Liver (tissue), 9 donors: ENCODE measurements around the gene TNFSF13. TPM values are rescaled to one million over a fixed set of nuclear protein-coding genes. Genes with fewer than 3 reads are reported as not detected.
A peak's percentile ranks its signal among the peaks of the same experiment; 100 is the strongest.

ENCODE experiments used
- DNase-seq: peaks from one replicate; pipeline ENCODE4 v3.0.0-alpha.2; 2017; ENCODE audit warnings: low spot score
- H3K27ac ChIP-seq, 2 donors: one replicate each; pipeline ENCODE4 v1.7.0; 2013; ENCODE audit warnings: inconsistent platforms in 2 of 2, low read length in 2 of 2, control low read depth in 1 of 2, low read depth in 1 of 2, mild to moderate bottlenecking in 1 of 2
- H3K27me3 ChIP-seq, 4 donors: one replicate each; pipeline versions ENCODE4 v1.6.1 to v1.7.0; 2013; ENCODE audit warnings: low read length in 3 of 4, inconsistent platforms in 1 of 4, mild to moderate bottlenecking in 1 of 4, moderate library complexity in 1 of 4; ENCODE audit not compliant: control insufficient read depth in 4 of 4, insufficient read depth in 4 of 4
- H3K36me3 ChIP-seq, 4 donors: one replicate each; pipeline versions ENCODE4 v1.6.1 to v1.7.0; 2013; ENCODE audit warnings: low read length in 3 of 4, mild to moderate bottlenecking in 3 of 4, low read depth in 1 of 4, moderate library complexity in 1 of 4; ENCODE audit not compliant: control insufficient read depth in 4 of 4, insufficient read depth in 3 of 4
- H3K4me1 ChIP-seq, 4 donors: one replicate each; pipeline versions ENCODE4 v1.6.1 to v1.7.0; 2013; ENCODE audit warnings: low read length in 3 of 4, mild to moderate bottlenecking in 3 of 4, moderate library complexity in 1 of 4; ENCODE audit not compliant: control insufficient read depth in 4 of 4, insufficient read depth in 4 of 4
- H3K4me3 ChIP-seq, 3 donors: one replicate each; pipeline versions ENCODE4 v1.6.1 to v1.7.0; 2013; ENCODE audit warnings: low read length in 3 of 3, control low read depth in 1 of 3, low read depth in 1 of 3, mild to moderate bottlenecking in 1 of 3
- H3K9ac ChIP-seq, 2 donors: one replicate each; pipeline ENCODE4 v1.7.0; 2013; ENCODE audit warnings: low read length in 2 of 2, mild to moderate bottlenecking in 2 of 2, moderate library complexity in 2 of 2, control low read depth in 1 of 2, low read depth in 1 of 2
- H3K9me3 ChIP-seq, 4 donors: one replicate each; pipeline versions ENCODE4 v1.6.1 to v1.7.0; 2013; ENCODE audit warnings: low read length in 3 of 4; ENCODE audit not compliant: control insufficient read depth in 4 of 4
- CTCF ChIP-seq: fragments of 150-350 bp; IDR thresholded peaks from 2 replicates; pipeline ENCODE4 v1.5.1; 2017; ENCODE audit warnings: improper control_type of control experiment, low read depth, low read length; ENCODE audit not compliant: missing input control
- EGR1 ChIP-seq, 2 donors: IDR thresholded peaks; 2 replicates each; pipeline ENCODE4 v1.6.1; 2016 to 2018; ENCODE audit warnings: antibody characterized with exemption in 2 of 2, low read depth in 2 of 2
- FOXA1 ChIP-seq: IDR thresholded peaks from 2 replicates; pipeline ENCODE4 v1.6.1; 2016; ENCODE audit warnings: antibody characterized with exemption
- FOXA2 ChIP-seq: IDR thresholded peaks from 2 replicates; pipeline ENCODE4 v1.6.1; 2016; ENCODE audit warnings: antibody characterized with exemption
- GABPA ChIP-seq, 2 donors: IDR thresholded peaks in 1 of 2; conservative IDR thresholded peaks in 1 of 2; 2 replicates each; pipeline ENCODE4 v1.6.1; 2016; ENCODE audit warnings: antibody characterized with exemption in 2 of 2, mild to moderate bottlenecking in 1 of 2, moderate library complexity in 1 of 2
- HNF4G ChIP-seq: IDR thresholded peaks from 2 replicates; pipeline ENCODE4 v1.6.1; 2016; ENCODE audit warnings: antibody characterized with exemption
- JUND ChIP-seq, 2 donors: IDR thresholded peaks; 2 replicates each; pipeline ENCODE4 v1.6.1; 2016; ENCODE audit warnings: antibody characterized with exemption in 2 of 2
- MAX ChIP-seq: IDR thresholded peaks from 2 replicates; pipeline ENCODE4 v1.6.1; 2016; ENCODE audit warnings: antibody characterized with exemption
- NR2F2 ChIP-seq: IDR thresholded peaks from 2 replicates; pipeline ENCODE4 v1.6.1; 2016; ENCODE audit warnings: antibody characterized with exemption
- RAD21 ChIP-seq, 2 donors: IDR thresholded peaks; 2 replicates each; pipeline ENCODE4 v1.6.1; 2016; ENCODE audit warnings: antibody characterized with exemption in 2 of 2, mild to moderate bottlenecking in 2 of 2
- RXRA ChIP-seq, 2 donors: IDR thresholded peaks; 2 replicates each; pipeline ENCODE4 v1.6.1; 2017 to 2018; ENCODE audit warnings: antibody characterized with exemption in 2 of 2, mild to moderate bottlenecking in 1 of 2
- SP1 ChIP-seq: IDR thresholded peaks from 2 replicates; pipeline ENCODE4 v1.6.1; 2018; ENCODE audit warnings: antibody characterized with exemption, mild to moderate bottlenecking
- TAF1 ChIP-seq: conservative IDR thresholded peaks from 2 replicates; pipeline ENCODE4 v1.6.1; 2016; ENCODE audit warnings: antibody characterized with exemption, mild to moderate bottlenecking
- YY1 ChIP-seq: IDR thresholded peaks from 2 replicates; pipeline ENCODE4 v1.6.1; 2016; ENCODE audit warnings: antibody characterized with exemption, mild to moderate bottlenecking
- ZBTB33 ChIP-seq: IDR thresholded peaks from 2 replicates; pipeline ENCODE4 v1.6.1; 2016; ENCODE audit warnings: antibody characterized with exemption
- WGBS: extraction: QIAGEN DNeasy Blood & Tissue Kit; methylation state at CpG from one replicate; pipeline ENCODE4 v1.1.7; 2013; 5-methylcytosine and 5-hydroxymethylcytosine counted together
- polyA plus RNA-seq, 2 donors: library from polyadenylated mRNA; stranded (reverse) in 1 of 2; unstranded in 1 of 2; fragments of 200-250 nt in 1 of 2; fragments of >200 nt in 1 of 2; fragmentation: Nextera tagmentation in 1 of 2; extraction: Ambion mirVana in 1 of 2; gene quantifications; one replicate each; pipeline versions ENCODE4 v1.2.1 to v1.2.3, GENCODE V29; 2013 to 2015
- total RNA-seq, 2 donors: library from RNA; depleted of rRNA; stranded (reverse); fragments of >200 nt; gene quantifications; one replicate each; pipeline ENCODE4 v1.2.3, GENCODE V29; 2014
- TF ChIP-seq, protein P1 (sequence below): IDR thresholded peaks from 2 replicates; pipeline ENCODE4 v1.6.1; 2016; ENCODE audit warnings: antibody characterized with exemption, mild to moderate bottlenecking
- TF ChIP-seq, protein P2 (sequence below): IDR thresholded peaks from 2 replicates; pipeline ENCODE4 v1.6.1; 2016; ENCODE audit warnings: antibody characterized with exemption
- donor health status: healthy.
- donor health status: healthy.
- donor health status: healthy.
- donor health status: healthy.
- donor health status: healthy.

TNFSF13 gene
- total and polyA plus RNA-seq, 4 donors: 1.4 to 9.3 (median 4.5) TPM

GRCh38 chr17:7573324-7574080 lies 15.0 kb downstream of the TNFSF13 start:
- H3K9ac ChIP-seq: peak overlapping the region; percentile 66 to 85
- peaks cover 7 to 47% (median 38%) of the 10 kb centered on the region in 4 donors for H3K4me1 ChIP-seq
- H3K36me3 ChIP-seq: peaks cover 22 to 58% (median 43%) of the 10 kb centered on the region in 4 donors
- DNase-seq: peak; percentile 84
- WGBS: under 1% methylated on average over 71 of the region's 71 CpGs
- no peaks in the 10 kb centered on the region for H3K9me3 ChIP-seq
- H3K27ac ChIP-seq: peak overlapping the region; percentile 95 to 98
- H3K27me3 ChIP-seq: no peaks in the 10 kb centered on the region
- peak overlapping the region; percentile 80 to 94 (median 91) for H3K4me3 ChIP-seq
- TF ChIP-seq GABPA (IDR thresholded peaks at IDR 0.05 in 1 of 2, conservative IDR thresholded peaks at IDR 0.05 in 1 of 2) (peak in 1 of 2 donors; percentile 78), RXRA (IDR thresholded peaks at IDR 0.05) (peak; percentile 69 to 87), EGR1 (IDR thresholded peaks at IDR 0.05; ENCODE audit: low read depth in 2 of 2) (no peak), SP1 (peak; percentile 53), FOXA1 (no peak), YY1 (peak; percentile 66), MAX (peak; percentile 47)
- TF ChIP-seq, protein P1, sequence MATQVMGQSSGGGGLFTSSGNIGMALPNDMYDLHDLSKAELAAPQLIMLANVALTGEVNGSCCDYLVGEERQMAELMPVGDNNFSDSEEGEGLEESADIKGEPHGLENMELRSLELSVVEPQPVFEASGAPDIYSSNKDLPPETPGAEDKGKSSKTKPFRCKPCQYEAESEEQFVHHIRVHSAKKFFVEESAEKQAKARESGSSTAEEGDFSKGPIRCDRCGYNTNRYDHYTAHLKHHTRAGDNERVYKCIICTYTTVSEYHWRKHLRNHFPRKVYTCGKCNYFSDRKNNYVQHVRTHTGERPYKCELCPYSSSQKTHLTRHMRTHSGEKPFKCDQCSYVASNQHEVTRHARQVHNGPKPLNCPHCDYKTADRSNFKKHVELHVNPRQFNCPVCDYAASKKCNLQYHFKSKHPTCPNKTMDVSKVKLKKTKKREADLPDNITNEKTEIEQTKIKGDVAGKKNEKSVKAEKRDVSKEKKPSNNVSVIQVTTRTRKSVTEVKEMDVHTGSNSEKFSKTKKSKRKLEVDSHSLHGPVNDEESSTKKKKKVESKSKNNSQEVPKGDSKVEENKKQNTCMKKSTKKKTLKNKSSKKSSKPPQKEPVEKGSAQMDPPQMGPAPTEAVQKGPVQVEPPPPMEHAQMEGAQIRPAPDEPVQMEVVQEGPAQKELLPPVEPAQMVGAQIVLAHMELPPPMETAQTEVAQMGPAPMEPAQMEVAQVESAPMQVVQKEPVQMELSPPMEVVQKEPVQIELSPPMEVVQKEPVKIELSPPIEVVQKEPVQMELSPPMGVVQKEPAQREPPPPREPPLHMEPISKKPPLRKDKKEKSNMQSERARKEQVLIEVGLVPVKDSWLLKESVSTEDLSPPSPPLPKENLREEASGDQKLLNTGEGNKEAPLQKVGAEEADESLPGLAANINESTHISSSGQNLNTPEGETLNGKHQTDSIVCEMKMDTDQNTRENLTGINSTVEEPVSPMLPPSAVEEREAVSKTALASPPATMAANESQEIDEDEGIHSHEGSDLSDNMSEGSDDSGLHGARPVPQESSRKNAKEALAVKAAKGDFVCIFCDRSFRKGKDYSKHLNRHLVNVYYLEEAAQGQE: no peak

DNA sequence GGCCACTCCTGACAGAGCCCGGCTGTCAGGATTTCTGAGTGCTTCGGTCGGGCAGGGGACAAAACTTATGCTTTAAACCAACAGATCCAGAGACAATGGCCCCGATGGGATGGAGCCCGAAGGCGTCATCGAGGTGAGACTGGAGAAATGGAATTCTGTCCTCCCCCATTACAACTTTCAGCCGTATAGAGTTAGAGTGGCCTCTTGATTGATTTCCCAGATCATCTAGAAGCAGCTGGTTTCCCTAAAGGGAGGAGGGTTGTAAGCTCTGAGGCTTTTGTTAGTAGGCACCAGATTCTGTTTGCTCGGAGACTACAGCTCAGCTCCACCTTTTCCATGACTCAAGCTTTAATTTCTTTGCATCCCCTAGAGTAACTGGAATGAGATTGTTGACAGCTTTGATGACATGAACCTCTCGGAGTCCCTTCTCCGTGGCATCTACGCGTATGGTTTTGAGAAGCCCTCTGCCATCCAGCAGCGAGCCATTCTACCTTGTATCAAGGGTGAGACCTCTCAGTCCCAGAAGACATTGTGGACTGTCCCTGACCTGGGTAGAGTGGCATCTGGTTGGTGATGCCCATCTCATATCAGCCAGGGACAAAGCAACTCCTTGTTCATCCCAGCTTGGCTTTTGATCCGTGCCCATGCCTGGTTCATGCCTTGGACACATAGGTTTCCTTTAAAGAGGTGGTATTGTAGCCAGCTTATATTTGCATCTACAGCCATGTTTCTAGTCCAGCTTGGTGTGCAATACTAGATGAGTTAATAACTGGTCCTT lies 15.8 kb downstream of the TNFSF13 start:
- no peak for DNase-seq
- Histone ChIP-seq H3K4me1 (peaks cover 8 to 53% (median 45%) of the 10 kb centered on the region in 4 donors), H3K4me3 (peak overlapping the region; percentile 80 to 94 (median 91)), H3K36me3 (peaks cover 22 to 54% (median 45%) of the 10 kb centered on the region in 4 donors), H3K9me3 (no peaks in the 10 kb centered on the region), H3K27ac (peak overlapping the region; percentile 95 to 98), H3K27me3 (no peaks in the 10 kb centered on the region), H3K9ac (peak overlapping the region; percentile 42 to 74)
- WGBS: 34% methylated on average over 15 of the region's 15 CpGs
- TF ChIP-seq, protein P1: no peak
- TF ChIP-seq HNF4G: no peak
- TF ChIP-seq, protein P2, sequence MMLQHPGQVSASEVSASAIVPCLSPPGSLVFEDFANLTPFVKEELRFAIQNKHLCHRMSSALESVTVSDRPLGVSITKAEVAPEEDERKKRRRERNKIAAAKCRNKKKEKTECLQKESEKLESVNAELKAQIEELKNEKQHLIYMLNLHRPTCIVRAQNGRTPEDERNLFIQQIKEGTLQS: no peak
- no peak for TF ChIP-seq FOXA2
- TF ChIP-seq JUND (IDR thresholded peaks at IDR 0.05): no peak
- no peak for TF ChIP-seq EGR1 (IDR thresholded peaks at IDR 0.05; ENCODE audit: low read depth in 2 of 2)
- TF ChIP-seq MAX: no peak
- TF ChIP-seq CTCF: no peak
- TF ChIP-seq NR2F2: no peak
- TF ChIP-seq TAF1: no peak
- TF ChIP-seq ZBTB33: no peak
- no peak for TF ChIP-seq FOXA1
- no peak for TF ChIP-seq SP1
- no peak for TF ChIP-seq RAD21 (IDR thresholded peaks at IDR 0.05)
- TF ChIP-seq RXRA (IDR thresholded peaks at IDR 0.05): no peak
- no peak for TF ChIP-seq YY1
